HG03520 (cell line): ENCODE measurements around the gene GRK3.
"Not testable (repeated sequence)": the region's sequence is repeated elsewhere in the genome, so short reads cannot be mapped to it uniquely, and the experiment has no call there.

Source experiments
- ATAC-seq: cut with Tn5 transposase; IDR thresholded peaks from one replicate; pipeline ENCODE4 v1.9.1; 2021; ENCODE audit warnings: mild to moderate bottlenecking, moderate library complexity; ENCODE audit not compliant: unreplicated experiment

GRK3 gene

DNA sequence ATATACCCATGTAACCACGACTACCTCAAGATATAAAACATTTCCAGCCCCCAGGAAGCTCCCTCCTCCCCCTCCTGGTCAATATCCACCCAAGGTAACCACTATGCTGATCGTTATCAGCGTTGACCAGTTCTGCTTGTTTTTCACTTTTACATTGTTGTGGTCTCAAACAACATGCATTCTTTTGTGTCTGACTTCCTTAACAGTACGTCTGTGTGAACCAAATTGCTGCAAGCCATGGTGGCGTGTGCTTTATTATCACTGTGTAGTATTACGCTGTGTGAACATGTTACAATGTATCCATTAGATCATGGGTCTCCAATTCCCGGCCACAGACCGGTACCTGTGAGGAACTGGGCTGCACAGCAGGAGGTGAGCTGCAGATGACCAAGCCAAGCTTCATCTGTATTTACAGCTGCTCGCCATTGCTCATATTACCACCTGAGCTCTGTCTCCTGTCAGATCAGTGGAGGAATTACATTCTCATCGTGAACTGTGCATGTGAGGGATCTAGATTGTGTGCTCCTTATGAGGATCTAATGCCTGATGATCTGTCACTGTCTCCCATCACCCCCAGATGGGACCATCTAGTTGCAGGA lies 15.5 kb upstream of the GRK3 start:
- ATAC-seq = no peak

DNA sequence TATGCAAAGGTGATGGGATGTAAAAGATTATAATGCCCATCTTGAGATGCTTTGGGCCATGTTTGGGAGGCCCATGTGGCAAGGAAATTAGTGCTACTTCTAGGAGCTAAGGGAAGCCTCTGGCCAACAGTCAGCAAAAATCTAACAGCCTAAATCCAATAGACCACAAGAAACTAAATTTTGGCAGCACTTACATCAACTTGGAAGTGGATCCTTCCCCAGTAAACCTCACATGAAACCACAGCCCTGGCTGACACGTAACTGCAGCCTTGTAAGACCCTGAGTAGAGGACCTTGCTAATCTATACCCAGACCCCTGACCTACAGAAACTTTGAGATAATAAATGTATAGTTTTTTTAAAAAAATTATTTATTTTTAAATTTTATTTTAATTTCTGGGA lies 13.1 kb upstream of the GRK3 start:
- ATAC-seq = no peak

DNA sequence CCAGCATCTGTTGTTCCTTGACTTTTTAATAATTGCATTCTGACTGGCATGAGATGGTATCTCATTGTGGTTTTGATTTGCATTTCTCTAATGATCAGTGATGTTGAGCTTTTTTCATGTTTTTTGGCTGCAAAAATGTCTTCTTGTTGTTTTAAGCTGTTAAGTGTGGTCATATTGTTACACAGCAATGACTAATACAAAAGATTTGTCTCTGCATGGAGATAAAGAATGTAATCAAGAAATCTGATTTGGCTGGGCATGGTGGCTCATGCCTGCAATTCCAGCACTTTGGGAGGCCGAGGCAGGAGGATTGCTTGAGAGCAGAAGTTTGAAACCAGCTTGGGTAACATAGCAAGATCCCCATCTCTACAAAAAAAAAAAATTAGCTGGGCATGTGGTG lies 12.1 kb upstream of the GRK3 start:
- ATAC-seq = not testable (repeated sequence)

DNA sequence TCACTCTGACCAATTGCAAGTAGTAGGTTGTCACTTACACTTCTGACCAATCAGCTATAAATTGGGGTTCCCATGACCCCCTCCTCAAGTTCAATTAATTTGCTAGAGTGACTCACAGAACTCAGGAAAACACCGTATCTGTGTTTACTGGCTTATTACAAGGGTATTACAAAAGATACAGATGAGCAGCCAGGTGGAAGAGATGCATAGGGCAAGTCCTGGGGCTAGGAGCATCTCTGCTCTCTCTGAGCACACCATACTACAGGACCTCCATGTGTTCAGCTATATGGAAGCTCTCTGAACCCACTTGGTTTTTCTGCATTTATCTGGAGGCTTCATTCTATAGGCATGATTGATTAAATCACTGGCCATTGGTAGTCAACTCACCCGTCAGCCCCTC lies 11.3 kb upstream of the GRK3 start:
- ATAC-seq = no peak

DNA sequence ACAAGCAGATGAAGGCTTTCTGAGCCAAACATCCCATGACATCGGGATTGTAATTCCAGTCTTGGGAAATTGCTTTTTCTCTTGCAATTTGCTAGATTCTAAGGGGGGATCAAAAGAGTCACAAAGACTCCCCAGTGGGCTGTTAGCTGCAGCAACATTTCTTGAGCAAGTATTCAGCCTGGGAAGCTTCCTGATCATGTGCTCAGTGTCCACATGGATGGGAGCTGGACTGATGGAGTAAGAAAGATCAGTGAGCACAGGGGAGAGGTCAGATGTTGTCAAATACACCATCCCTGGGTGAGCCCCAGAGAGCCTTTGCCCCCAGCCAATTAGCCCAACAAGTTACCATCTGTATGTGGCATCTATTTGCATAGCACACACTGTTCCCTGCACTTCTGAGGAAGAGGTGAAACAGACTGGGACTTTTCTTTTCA lies 10.2 kb upstream of the GRK3 start:
- no peak for ATAC-seq

DNA sequence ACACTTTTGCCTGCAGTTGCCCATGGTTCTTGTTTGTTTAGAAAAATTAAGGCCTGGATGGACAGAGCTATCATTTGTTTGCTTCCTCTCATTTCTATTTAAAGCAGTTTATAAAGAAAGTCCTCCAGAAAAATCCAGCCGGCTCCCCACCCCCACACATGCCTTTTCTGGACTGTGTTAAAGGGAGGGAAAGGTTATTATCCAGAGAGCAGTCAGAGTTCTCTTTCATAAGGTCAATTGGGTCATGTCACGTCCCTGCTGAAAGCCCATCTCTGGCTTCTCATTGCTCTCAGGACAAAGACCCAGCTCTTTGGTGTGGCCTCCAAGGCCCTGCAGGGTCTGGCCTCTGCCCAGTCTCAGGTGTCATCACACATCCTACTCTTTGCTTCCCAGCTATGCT lies 9.8 kb upstream of the GRK3 start:
- ATAC-seq = no peak

DNA sequence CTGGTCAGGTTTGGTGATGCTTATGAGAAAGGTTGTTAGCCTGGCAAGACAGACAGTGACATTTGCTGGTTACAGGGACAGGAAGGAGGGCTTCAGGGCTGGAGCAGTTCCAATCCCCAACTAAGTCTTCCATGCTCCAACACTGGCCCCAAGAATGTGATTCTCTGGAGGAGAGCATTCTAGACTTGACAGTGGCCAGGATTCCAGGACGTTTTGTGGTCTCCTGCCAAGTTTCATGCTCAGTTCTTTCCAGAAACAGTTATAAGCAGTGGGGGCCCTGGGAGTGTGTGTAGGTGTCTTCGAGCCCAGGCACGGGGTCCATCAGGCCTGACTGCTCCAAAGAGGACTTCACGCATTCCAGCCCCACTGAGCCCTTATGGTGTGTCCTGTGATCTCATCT lies 8.9 kb upstream of the GRK3 start:
- no peak for ATAC-seq

DNA sequence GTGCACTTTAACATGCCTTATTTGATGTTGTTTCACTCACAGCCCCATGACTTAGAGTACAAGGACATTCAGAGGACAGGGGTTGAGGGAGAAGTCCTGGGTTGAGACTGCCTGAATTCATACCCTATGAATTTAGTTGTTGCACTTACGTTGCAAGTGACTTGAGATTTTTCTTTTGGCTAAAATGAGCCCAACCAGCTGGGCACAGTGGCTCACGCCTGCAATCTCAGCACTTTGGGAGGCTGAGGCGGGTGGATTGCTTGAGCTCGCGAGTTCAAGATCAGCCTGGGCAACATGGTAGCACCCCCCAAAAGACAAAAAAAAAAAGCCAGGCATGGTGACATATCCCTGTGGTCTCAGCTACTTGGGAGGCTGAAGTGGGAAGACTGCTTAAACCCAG lies 7.3 kb upstream of the GRK3 start:
- no peak for ATAC-seq

DNA sequence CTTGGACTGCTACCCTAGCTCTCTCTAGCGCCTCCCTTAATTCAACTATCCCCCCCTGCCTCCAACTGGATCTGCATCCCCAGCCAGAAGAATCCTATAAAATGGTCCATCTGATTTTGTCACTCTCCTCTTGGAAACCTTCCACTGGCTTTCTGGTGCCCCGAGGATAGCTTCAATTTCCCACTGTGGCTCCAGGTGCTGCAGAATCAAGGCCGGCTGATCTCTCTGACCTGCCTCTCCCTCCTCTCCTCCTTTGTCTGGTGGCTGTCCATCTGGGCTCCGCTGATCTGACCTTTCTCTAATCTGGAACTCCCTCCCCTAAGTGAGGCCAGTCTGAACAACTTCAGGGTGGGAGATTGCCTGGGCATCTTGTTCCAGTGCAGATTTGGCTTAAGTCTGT lies 6.1 kb upstream of the GRK3 start:
- no peak for ATAC-seq

DNA sequence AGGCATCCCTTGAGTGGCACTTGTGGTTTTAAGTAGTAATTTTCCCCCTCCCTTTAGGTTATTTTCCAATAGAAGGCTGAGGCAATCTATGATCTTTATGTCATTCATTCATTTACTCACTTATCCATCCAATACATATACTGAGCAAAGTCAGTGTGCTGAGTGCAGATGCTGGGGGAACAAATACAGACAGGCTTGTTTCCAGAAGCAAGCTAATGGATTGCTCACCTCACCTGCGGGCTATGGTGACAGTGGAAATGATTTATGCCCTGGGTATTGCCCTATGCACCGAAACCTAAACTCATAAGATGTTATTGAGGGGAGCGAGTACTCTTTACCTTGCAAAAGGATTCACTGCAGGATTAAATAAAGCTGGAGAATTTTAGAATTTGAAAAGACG lies 4.6 kb upstream of the GRK3 start:
- ATAC-seq = not testable (repeated sequence)

DNA sequence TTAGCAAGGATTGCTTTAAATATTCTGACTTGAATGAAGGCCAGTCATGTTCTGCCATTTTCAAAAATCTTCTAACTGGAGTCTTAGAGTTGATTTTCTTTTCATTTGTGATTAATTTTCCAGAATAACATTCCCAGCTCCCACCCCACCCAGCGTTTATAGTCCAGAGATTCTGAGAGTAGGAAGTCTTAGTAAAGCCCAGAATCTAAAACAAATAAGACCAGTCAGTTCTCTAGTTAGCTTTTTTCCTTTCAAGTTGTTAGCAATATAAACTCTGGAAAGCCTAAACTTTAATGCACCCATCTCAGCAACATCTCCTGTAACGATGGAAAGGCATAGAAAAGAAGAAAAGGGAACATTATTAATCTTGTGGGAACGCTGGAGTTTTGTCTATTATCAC lies 3.3 kb upstream of the GRK3 start:
- not testable (repeated sequence) for ATAC-seq

DNA sequence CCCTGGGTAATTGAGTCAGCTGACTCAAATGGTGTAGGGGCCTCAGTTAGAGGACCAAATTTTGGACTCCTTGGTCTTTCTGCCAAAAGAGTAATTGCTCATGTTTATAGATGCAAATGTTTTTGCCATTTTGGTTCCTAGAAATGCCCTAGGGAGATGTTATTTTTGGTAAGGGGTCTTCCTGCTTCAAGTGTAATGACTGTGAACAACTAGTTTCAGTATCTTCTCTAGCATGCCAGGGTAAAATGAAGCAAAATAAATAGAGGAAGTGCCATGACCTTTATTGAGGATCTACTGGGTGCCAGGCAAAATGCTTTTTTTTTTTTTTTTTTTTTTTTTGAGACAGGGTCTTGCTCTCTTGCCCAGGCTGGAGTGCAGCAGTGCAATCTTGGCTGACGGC lies 2.5 kb upstream of the GRK3 start:
- not testable (repeated sequence) for ATAC-seq

DNA sequence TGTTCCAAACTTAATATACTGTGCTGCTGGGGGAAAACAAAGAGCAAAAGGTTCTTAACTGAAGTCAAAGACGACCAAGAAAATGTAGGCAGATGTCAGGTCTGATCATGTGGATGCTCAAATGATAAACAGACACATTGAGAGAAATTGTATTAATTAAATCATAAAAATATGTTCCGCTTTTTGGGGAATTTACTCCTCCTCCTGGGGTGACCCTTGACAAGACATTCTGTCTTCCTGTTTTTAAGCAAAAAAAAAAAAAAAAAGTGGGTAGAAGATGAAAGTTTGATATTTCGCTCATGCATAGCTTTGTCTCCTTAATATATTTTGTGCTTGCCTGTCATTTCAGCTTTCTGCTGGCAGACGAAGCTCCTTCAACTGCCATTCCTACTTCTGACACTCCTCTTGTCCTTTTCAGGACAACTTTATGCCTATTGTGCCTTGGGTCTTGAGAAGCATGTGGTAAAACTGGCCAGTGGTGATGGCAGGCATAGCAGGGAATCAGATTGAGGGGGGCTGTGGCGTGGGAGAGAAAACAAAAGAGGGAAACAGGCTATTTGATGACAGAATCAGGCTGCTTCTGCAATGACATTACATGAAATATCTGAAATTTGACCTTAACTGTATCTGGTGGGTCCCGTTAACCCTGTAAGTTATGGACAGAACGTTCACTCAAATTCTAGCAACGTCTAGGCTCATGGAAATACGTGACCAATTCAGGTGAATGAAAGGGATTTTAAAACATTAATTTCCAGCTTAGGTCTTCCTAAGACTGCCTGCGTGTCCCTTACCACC lies 1.3 kb upstream of the GRK3 start:
- not testable (repeated sequence) for ATAC-seq

DNA sequence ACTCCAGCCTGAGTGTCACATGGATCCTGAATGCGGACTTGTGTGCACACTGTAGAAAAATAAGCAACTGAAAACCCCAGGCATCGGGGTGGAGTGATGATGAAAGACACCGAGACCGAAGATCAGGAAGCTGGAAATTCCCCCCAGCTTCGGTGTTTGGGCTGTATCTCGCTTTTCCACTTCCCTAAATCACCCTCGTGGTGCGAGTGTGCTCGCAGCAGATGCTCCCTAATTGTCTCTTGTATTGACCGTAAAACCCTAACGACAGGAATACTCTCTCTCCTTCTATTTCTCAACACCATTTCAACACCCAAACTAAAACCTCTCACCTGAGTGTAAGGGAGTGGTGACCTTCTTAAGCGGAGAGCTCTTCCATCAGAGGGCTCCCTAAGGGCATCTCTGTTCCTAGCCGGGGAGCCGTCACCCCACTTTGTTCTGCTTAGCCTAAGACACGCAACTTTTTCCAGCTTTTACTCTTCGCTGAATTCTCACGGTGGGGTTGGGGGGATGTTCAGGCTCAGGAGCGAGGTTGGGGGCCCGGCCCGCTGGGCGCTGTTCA lies 635 bp upstream of the GRK3 start:
- peak; percentile 12 for ATAC-seq

DNA sequence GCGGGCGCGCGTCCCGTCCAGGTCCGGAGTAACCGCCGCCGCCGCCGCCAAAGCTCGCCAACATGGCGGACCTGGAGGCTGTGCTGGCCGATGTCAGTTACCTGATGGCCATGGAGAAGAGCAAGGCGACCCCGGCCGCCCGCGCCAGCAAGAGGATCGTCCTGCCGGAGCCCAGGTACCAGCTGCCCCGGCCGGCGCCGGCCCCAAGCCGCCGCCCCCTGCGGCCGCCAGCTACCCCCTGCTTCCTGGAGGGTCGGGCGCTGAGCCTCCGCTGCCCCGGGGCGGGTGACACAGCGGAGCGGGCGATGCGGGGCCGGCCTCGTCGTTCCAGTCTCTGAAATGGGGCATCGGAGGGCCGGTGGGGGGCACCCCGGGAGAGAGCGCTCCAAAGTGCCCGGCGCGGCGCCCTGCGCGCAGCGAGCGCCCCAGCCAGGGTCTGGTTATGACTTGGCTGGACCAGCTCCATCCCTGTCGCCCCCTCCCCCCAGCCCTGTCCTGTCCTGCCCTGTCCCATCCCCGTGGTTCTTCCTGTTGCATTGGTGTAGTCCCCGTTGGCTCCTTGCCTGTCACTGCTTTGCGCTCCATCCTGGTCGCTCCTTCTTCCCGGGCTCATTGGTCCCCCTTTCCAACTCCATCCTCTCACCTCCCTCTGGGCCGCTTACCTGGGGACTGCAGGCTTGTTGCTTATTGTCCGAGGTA lies 653 bp downstream of the GRK3 start:
- ATAC-seq = peak; percentile 20

DNA sequence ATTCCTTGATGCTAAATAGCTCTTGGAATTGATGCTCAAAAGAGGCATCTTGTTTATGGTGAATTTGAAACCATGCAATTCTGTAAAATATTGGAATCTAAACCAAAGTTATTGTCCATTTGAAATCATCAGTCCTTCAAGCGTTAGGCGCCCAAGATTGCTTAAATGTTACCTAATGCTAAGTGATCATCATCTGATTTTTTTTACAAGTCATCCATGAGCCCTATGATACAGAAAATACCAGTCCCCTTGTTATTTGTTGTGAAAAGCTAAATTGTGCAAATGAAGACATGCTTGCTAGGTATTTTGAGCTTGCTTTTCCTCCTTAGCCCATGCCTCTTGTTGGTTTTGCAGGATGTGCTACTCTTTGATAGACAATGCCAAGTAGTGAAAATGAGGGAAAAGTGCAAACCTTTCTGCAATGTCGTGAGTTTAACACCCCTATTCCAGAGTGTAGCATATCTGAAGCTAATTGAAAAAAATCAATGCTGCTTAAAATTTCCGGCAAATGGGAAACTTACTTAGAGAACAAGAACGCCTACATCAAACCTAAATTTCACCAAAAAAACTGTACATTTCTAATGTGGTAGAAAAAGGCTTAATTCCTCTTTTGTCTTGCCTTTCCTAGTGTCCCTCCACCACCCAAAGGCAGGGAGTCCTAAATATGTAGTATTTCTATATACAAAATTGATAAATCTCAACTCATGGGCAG lies 1.9 kb downstream of the GRK3 start:
- no peak for ATAC-seq

DNA sequence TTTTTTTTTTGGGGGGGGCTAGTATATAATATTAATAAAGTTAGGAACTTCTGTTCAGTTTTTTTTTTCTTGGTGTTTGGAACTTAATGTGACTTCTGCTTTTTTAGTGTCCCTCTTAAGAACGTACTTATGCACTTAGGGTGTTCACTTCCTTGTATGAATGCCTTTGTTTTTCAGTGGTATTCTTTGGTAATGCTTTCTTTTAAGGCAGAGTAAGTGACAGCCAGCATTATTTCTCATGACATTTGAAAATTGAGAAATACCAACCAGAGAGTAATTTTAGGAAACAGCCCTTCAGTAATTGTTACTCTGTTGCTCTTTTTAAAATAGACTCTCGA lies 2.4 kb downstream of the GRK3 start:
- ATAC-seq = no peak

DNA sequence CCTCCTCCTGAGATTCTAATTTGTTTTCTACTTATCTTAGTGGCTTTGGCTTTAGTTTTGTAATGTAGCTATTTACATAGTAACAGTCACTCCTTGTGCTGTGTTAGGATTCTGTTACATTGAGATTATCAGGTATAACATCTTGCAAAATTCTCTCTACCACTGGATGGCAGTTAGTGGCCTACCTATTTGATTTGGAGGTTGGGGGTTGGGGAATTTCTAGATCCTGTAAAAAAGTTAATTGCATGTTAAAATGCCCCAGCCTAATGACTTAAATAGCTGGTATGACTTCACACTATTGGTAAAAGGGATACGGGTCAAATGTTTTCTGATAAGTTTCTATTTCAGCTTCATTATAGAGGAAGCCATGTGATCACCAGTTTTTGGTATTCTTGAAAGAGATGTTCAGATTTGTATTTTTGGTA lies 2.8 kb downstream of the GRK3 start:
- ATAC-seq = no peak

DNA sequence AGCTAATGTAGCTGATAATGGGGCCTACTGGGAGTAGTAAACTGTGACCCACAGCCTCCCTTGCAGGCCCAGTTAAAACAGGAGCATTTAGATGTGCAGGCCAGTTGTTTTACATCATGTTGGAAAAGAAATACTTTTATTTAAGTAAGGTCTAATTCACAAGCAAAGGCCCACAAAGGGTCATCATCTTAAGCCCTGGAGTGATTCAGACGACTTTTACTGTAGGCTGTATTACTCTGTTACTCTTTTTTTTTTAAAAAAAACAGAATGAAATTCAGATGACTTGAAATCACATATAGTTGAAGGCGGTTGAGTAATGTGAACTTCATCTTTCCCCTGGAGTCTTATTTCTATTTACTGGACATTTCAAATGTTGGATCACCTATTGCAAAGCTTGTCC lies 3.6 kb downstream of the GRK3 start:
- ATAC-seq = not testable (repeated sequence)

DNA sequence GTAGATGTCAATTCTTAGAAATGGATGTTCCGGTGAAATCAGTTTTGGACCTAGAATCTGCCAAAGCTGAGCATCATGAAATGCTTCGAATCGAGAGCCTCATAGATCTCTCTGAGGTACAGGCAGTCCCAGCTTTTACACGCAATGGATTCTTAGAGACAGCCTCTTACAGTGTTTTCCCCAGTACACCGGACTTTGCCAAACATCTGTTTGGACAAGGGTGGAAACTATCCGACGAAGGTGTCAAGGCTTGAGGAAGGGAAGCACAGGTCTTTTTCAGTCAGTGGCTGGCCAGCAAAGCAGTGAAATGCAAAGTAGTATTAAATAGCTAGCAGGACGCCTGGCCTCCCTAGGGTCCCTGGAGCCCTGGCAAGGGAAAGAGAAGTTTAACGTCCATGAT lies 4.9 kb downstream of the GRK3 start:
- ATAC-seq = no peak

DNA sequence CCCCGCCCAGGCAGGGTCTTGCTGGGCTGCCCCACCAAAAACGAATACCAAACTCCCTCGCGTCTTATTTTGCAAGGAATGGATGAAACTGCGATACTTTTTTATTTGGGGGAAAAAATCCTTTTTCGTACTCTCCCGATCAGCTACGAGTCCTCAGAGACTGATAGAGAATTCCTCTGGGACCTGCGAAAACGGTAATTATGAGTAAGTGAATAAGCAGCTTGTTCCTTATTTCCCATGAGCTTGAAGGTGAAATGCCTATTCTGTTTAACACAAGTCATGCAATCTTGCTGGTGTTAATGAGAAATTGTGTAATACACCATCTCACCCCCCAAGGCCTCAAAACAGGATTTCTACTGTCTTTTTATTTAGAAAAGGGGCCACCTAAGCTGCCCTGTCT lies 5.5 kb downstream of the GRK3 start:
- ATAC-seq = no peak
